ENCODE results near the gene PPP1R11. TPM values are rescaled to one million over a fixed set of nuclear protein-coding genes. Genes with fewer than 3 reads are reported as not detected.

The PPP1R11 gene
- total and polyA plus RNA-seq, 2 of the 13 experiments (the other 11 are each of a cell fraction or from before 2014, with no cell fraction given): 32.1 to 58.9 TPM

DNA sequence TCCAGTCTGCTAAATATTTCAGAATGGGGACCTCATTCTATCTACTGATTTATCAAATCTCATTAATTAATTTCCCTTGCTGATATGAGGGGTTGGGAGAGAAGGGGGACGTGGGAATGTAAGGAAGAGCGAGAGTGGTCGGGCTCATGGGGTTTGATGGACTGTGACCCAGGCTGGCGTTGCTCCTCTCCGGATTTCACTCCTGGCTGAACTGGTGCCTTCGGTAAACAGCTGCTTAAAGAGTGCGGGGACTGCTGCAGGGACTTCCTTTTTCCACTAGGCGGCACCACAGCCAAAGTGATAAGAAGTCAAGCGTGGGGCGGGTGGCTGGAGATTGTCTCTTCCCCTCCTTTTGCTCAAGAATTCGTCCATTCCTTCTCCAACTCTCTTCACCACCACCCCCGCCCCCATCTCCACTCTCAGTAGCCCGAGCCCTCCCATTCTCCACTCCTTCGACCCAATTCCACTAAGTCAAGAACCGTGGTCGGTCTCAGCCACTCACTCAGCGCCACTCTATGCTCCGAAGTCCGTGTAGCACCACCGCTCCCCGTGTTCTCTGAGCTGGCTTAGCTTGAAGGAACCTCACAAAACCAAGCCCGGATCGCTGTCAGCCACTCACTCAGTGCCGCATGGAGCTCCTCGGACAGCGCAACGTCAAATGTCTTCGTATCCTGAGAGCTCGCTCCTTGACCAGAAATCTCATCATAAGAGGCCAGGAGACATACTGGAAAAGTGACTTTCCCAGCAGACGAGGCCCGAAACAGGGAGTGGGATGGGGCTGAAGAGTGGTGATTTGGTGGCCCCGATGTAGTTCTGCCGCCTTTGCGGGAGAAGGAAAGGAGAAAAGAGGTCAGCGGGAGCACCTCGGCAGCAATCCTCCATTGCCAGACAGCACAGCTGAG, 36.2 kb downstream of the PPP1R11 start (continued):
- TF ChIP-seq, protein P1, sequence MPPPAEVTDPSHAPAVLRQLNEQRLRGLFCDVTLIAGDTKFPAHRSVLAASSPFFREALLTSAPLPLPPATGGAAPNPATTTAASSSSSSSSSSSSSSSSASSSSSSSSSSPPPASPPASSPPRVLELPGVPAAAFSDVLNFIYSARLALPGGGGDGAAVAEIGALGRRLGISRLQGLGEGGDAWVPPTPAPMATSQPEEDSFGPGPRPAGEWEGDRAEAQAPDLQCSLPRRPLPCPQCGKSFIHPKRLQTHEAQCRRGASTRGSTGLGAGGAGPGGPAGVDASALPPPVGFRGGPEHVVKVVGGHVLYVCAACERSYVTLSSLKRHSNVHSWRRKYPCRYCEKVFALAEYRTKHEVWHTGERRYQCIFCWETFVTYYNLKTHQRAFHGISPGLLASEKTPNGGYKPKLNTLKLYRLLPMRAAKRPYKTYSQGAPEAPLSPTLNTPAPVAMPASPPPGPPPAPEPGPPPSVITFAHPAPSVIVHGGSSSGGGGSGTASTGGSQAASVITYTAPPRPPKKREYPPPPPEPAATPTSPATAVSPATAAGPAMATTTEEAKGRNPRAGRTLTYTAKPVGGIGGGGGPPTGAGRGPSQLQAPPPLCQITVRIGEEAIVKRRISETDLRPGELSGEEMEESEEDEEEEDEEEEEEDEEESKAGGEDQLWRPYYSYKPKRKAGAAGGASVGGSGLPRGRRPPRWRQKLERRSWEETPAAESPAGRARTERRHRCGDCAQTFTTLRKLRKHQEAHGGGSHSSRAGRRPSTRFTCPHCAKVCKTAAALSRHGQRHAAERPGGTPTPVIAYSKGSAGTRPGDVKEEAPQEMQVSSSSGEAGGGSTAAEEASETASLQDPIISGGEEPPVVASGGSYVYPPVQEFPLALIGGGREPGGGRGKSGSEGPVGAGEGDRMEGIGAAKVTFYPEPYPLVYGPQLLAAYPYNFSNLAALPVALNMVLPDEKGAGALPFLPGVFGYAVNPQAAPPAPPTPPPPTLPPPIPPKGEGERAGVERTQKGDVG (CRISPR knock-in tag; IDR thresholded peaks at IDR 0.05; ENCODE audit: borderline replicate concordance): peak; percentile 65; the same call in 1 of the 2 replicates
- TF ChIP-seq ZMYM2 (CRISPR knock-in tag; IDR thresholded peaks at IDR 0.05) (no peak), ZNF354B (CRISPR knock-in tag; IDR thresholded peaks at IDR 0.05) (no peak), ZNF563 (CRISPR knock-in tag; IDR thresholded peaks at IDR 0.05) (peak; percentile 77; the same call in 1 of the 2 replicates), CEBPB (IDR thresholded peaks at IDR 0.05; ENCODE audit: borderline replicate concordance, low read depth, low read length) (no peak), SP2 (CRISPR knock-in tag; IDR thresholded peaks at IDR 0.05) (no peak), TMF1 (CRISPR knock-in tag; IDR thresholded peaks at IDR 0.05; ENCODE audit: low read depth) (no peak), ZFP36L1 (CRISPR knock-in tag; IDR thresholded peaks at IDR 0.05) (no peak), KDM4B (CRISPR knock-in tag; IDR thresholded peaks at IDR 0.05) (no peak), ZNF589 (CRISPR knock-in tag; conservative IDR thresholded peaks at IDR 0.05) (no peak), MAFG (CRISPR knock-in tag; IDR thresholded peaks at IDR 0.05) (no peak), PHF5A (CRISPR knock-in tag; IDR thresholded peaks at IDR 0.05; ENCODE audit: low read depth, unreplicated experiment) (peak; percentile 50), ZNF768 (CRISPR knock-in tag; IDR thresholded peaks at IDR 0.05) (0 out of 2 replicates have a peak, but pooled peaks have one; percentile 7), PHB2 (IDR thresholded peaks at IDR 0.05; ENCODE audit: partially characterized antibody) (no peak), ZNF180 (CRISPR knock-in tag; IDR thresholded peaks at IDR 0.05; ENCODE audit: borderline replicate concordance, low read depth) (no peak), BRCA1 (CRISPR knock-in tag; IDR thresholded peaks at IDR 0.05) (no peak), HMGA1 (CRISPR knock-in tag; conservative IDR thresholded peaks at IDR 0.05) (no peak), ARNT2 (CRISPR knock-in tag; IDR thresholded peaks at IDR 0.05; ENCODE audit: low read depth) (0 out of 2 replicates have a peak, but pooled peaks have one; percentile 43), ZSCAN12 (CRISPR knock-in tag; IDR thresholded peaks at IDR 0.05) (no peak), ZC3H13 (CRISPR knock-in tag; IDR thresholded peaks at IDR 0.05) (peak; percentile 91), JUN (CRISPR knock-in tag; IDR thresholded peaks at IDR 0.05) (no peak)
- TF ChIP-seq, protein P2, sequence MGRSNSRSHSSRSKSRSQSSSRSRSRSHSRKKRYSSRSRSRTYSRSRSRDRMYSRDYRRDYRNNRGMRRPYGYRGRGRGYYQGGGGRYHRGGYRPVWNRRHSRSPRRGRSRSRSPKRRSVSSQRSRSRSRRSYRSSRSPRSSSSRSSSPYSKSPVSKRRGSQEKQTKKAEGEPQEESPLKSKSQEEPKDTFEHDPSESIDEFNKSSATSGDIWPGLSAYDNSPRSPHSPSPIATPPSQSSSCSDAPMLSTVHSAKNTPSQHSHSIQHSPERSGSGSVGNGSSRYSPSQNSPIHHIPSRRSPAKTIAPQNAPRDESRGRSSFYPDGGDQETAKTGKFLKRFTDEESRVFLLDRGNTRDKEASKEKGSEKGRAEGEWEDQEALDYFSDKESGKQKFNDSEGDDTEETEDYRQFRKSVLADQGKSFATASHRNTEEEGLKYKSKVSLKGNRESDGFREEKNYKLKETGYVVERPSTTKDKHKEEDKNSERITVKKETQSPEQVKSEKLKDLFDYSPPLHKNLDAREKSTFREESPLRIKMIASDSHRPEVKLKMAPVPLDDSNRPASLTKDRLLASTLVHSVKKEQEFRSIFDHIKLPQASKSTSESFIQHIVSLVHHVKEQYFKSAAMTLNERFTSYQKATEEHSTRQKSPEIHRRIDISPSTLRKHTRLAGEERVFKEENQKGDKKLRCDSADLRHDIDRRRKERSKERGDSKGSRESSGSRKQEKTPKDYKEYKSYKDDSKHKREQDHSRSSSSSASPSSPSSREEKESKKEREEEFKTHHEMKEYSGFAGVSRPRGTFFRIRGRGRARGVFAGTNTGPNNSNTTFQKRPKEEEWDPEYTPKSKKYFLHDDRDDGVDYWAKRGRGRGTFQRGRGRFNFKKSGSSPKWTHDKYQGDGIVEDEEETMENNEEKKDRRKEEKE (IDR thresholded peaks at IDR 0.05): no peak
- TF ChIP-seq, protein P3, sequence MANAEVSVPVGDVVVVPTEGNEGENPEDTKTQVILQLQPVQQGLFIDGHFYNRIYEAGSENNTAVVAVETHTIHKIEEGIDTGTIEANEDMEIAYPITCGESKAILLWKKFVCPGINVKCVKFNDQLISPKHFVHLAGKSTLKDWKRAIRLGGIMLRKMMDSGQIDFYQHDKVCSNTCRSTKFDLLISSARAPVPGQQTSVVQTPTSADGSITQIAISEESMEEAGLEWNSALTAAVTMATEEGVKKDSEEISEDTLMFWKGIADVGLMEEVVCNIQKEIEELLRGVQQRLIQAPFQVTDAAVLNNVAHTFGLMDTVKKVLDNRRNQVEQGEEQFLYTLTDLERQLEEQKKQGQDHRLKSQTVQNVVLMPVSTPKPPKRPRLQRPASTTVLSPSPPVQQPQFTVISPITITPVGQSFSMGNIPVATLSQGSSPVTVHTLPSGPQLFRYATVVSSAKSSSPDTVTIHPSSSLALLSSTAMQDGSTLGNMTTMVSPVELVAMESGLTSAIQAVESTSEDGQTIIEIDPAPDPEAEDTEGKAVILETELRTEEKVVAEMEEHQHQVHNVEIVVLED (CRISPR knock-in tag; IDR thresholded peaks at IDR 0.05; ENCODE audit: borderline replicate concordance): no peak
